Activated naive CD4-positive, alpha-beta T cell treated with anti-CD3 and anti-CD28 coated beads, Interleukin-2, amount 50 U/mL, for 72 hours (primary cell): ENCODE measurements around the gene EMILIN1. TPM values are rescaled to one million over a fixed set of nuclear protein-coding genes. Genes with fewer than 3 reads are reported as not detected.
"Not testable (repeated sequence)": the region's sequence is repeated elsewhere in the genome, so short reads cannot be mapped to it uniquely, and the experiment has no call there.

Source experiments
- ATAC-seq, 2 donors: fragments of 150-1000 bp; cut with Tn5 transposase; 2 replicates each; pipeline ENCODE4 v1.10.0; 2021; ENCODE audit warnings: mild to moderate bottlenecking in 2 of 2, moderate library complexity in 2 of 2
- DNase-seq, 2 donors: peaks; one replicate each; pipeline ENCODE4 v3.0.0; 2021 to 2022; ENCODE audit warnings: low spot score in 2 of 2
- H3K27ac Mint-ChIP-seq, 2 donors: one replicate each; pipeline ENCODE4 v1.8.0; 2022; ENCODE audit warnings: mild to moderate bottlenecking in 2 of 2, mixed read lengths in 2 of 2
- H3K36me3 Mint-ChIP-seq, 2 donors: one replicate each; pipeline ENCODE4 v1.8.0; 2022; ENCODE audit warnings: mixed read lengths in 2 of 2
- H3K9me3 Mint-ChIP-seq, 2 donors: one replicate each; pipeline ENCODE4 v1.8.0; 2022; ENCODE audit warnings: mixed read lengths in 2 of 2
- total RNA-seq, 2 donors: library from RNA; stranded (reverse); gene quantifications; one replicate each; pipeline ENCODE4 v1.2.3, GENCODE V29; 2022

Gene EMILIN1
- total RNA-seq, 2 donors from 2014 or later: 0.52 to 0.78 TPM

- DNase-seq (no peak), ATAC-seq (peak; percentile 30 to 42)
- Mint-ChIP-seq H3K36me3 (peaks cover 29 to 31% of the 10 kb centered on the region in 2 donors), H3K27ac (peak overlapping the region; percentile 71 to 92), H3K9me3 (no peaks in the 10 kb centered on the region)
These were observed 6.2 kb upstream of the EMILIN1 start for GRCh38 chr2:27071990-27072830.

DNA sequence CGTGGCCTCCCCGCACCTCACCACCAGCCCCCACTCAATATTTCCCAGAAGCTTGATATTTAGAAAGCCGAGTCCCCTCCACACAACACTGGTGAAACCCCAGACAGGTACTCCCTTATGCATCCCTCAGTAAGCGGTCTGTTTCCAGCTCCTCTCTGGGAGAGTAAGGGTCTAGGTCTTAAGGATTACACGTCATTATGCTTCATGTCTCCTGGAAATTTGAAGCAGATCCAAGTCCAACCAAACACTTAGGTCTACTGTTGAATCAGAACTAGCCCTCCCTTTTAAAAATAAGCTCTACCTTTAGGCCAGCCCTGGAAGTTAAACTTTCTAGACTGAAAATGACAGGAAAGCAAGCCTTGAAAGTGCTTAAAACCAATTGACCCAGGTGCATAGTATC, 5.5 kb upstream of the EMILIN1 start:
- Mint-ChIP-seq H3K9me3 (no peaks in the 10 kb centered on the region), H3K27ac (peak overlapping the region in 1 of 2 donors; percentile 71), H3K36me3 (peaks cover 29 to 31% of the 10 kb centered on the region in 2 donors)
- ATAC-seq (no peak), DNase-seq (no peak)

GRCh38 chr2:27073782-27074181, 4.6 kb upstream of the EMILIN1 start:
- DNase-seq: no peak
- H3K27ac Mint-ChIP-seq: peak overlapping the region in 1 of 2 donors; percentile 22
- H3K9me3 Mint-ChIP-seq: no peaks in the 10 kb centered on the region
- ATAC-seq: no peak
- H3K36me3 Mint-ChIP-seq: peaks cover 20 to 22% of the 10 kb centered on the region in 2 donors

DNA sequence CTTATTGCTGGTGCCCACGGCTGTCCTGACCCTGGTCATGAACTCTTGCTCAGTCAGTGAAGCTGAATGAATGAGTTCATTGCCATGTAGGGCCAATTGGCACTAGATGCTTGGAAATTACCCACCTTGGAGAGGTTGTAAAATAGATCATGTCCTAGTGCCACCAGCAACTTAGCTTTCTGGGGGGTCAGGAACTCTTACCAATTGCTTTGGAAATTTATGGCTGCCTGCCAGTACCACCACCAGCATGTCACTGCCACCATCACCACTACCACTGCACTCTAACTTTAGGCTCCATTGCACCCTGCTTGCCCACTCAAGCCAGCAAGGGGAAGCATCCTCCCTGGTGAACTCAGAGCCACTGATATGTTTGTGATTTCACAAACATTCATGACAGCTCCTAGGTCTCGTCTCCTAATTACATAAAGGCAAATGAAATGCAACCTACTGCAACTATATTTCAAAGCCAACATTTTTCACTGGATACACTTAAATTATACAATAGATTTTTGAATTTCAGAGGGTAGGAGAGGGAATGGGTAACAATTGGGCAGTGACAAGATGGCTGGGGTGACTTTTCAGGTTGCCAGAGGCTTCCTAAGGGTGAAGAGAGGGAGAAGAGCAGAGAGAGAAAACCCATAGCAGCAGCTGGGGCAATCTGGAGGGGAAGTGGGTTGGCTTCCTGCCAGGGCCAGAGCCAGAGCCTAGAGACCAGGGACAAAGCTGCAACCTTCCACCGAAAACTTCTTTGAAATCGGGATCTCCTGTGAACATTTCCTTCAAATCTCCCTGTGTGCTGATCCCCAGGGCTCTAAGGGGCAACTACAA, 3.5 kb upstream of the EMILIN1 start:
- H3K36me3 Mint-ChIP-seq: peaks cover 8 to 10% of the 10 kb centered on the region in 2 donors
- H3K27ac Mint-ChIP-seq: peak overlapping the region; percentile 7 to 72
- no peak for ATAC-seq
- peak in 1 of 2 donors; percentile 40 for DNase-seq
- H3K9me3 Mint-ChIP-seq: no peaks in the 10 kb centered on the region

- not testable (repeated sequence) for H3K9me3 Mint-ChIP-seq, DNase-seq, ATAC-seq, H3K36me3 Mint-ChIP-seq
- H3K27ac Mint-ChIP-seq: peak overlapping the region; percentile 7 to 72
These were observed 2.9 kb upstream of the EMILIN1 start for GRCh38 chr2:27075566-27075871.

GRCh38 chr2:27076323-27076722, 2.1 kb upstream of the EMILIN1 start:
- no peaks in the 10 kb centered on the region for H3K36me3 Mint-ChIP-seq
- DNase-seq: no peak
- H3K27ac Mint-ChIP-seq: peak overlapping the region; percentile 2 to 10
- no peaks in the 10 kb centered on the region for H3K9me3 Mint-ChIP-seq
- no peak for ATAC-seq

DNA sequence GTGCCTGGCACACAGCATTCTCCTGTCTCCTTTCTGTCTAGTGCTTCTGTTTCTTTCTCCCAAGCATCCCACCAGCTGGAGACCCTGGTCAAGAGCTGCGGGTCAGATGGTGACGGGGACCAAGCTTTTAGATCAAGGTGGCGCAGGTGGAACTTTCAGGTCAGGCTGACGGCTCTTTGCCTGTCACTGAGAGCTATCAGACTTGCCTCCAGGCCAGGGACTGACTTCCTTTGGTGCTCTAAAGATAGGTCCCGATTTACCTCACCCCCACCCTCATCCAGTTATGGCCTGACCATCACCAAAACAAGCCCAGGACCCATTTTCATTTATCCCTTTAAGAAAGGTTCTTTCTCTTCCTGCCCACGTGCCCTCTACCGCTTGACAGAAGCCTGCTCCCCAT, 1.2 kb upstream of the EMILIN1 start:
- Mint-ChIP-seq H3K27ac (peak overlapping the region in 1 of 2 donors; percentile 64), H3K36me3 (no peaks in the 10 kb centered on the region), H3K9me3 (no peaks in the 10 kb centered on the region)
- ATAC-seq (no peak), DNase-seq (no peak)

GRCh38 chr2:27079233-27080139, 1.1 kb downstream of the EMILIN1 start:
- ATAC-seq: no peak
- DNase-seq: no peak
- Mint-ChIP-seq H3K27ac (peak overlapping the region in 1 of 2 donors; percentile 86), H3K9me3 (no peaks in the 10 kb centered on the region), H3K36me3 (no peaks in the 10 kb centered on the region)

GRCh38 chr2:27080140-27080469, 1.7 kb downstream of the EMILIN1 start:
- Mint-ChIP-seq H3K36me3 (no peaks in the 10 kb centered on the region), H3K9me3 (no peaks in the 10 kb centered on the region), H3K27ac (peak overlapping the region; percentile 40 to 86)
- no peak for DNase-seq
- ATAC-seq: no peak

- Mint-ChIP-seq H3K36me3 (no peaks in the 10 kb centered on the region), H3K27ac (peak overlapping the region; percentile 86 to 94), H3K9me3 (no peaks in the 10 kb centered on the region)
- no peak for ATAC-seq
- no peak for DNase-seq
These were observed 2.2 kb downstream of the EMILIN1 start for GRCh38 chr2:27080603-27080936.

DNA sequence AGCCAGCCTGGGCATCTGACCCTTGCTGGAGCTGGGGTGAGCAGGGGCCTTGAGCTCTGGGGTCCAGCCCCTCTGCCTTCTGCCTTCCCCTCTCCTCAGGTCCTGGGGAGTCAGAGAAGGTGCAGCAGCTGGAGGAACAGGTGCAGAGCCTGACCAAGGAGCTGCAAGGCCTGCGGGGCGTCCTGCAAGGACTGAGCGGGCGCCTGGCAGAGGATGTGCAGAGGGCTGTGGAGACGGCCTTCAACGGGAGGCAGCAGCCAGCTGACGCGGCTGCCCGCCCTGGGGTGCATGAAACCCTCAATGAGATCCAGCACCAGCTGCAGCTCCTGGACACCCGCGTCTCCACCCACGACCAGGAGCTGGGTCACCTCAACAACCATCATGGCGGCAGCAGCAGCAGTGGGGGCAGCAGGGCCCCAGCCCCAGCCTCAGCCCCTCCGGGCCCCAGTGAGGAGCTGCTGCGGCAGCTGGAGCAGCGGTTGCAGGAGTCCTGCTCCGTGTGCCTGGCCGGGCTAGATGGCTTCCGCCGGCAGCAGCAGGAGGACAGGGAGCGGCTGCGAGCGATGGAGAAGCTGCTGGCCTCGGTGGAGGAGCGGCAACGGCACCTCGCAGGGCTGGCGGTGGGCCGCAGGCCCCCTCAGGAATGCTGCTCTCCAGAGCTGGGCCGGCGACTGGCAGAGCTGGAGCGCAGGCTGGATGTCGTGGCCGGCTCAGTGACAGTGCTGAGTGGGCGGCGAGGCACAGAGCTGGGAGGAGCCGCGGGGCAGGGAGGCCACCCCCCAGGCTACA, 3.8 kb downstream of the EMILIN1 start:
- Mint-ChIP-seq H3K36me3 (no peaks in the 10 kb centered on the region), H3K27ac (peak overlapping the region; percentile 86 to 94), H3K9me3 (no peaks in the 10 kb centered on the region)
- DNase-seq (no peak), ATAC-seq (no peak)

- ATAC-seq (no peak), DNase-seq (no peak)
- no peaks in the 10 kb centered on the region for H3K9me3 Mint-ChIP-seq
- H3K27ac Mint-ChIP-seq: no peak overlapping the region
- no peaks in the 10 kb centered on the region for H3K36me3 Mint-ChIP-seq
These were observed 4.5 kb downstream of the EMILIN1 start for GRCh38 chr2:27082773-27083409.

- H3K9me3 Mint-ChIP-seq: no peaks in the 10 kb centered on the region
- no peak overlapping the region for H3K27ac Mint-ChIP-seq
- no peak for ATAC-seq
- no peaks in the 10 kb centered on the region for H3K36me3 Mint-ChIP-seq
- no peak for DNase-seq
These were observed 5.2 kb downstream of the EMILIN1 start for GRCh38 chr2:27083410-27084296.

DNA sequence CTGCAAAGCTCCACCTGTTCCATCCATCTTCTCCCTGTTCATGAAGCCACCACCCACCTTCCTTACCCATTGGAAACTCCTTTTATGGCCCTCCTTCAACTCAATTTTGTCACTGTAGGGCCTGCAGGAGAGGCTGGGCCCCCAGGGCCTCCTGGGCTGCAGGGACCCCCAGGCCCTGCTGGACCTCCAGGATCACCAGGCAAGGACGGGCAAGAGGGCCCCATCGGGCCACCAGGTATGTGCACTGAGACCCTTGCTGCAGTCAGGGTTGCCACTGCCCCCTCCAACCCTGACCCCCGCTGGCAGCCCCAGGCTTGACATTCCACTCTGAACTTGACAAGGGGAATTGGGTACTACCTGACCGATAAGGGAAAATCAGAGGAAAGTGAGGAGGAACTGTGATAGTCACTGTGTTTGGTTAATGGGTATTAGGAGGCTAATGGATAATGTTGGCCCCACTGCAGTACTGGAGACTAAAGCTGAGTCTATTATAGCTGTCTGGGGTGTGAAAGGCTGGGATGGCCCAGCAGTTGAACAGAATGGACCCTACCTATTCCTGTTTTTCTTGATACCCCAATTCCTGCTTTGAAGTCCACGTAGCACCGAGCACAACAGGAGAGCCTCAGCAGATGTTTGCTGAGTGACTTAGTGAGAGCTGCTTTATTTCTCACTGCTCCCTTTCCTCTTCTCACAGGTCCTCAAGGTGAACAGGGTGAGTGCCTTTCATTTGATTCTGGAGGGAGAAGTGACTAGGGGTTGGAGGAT, 6.1 kb downstream of the EMILIN1 start:
- Mint-ChIP-seq H3K36me3 (no peaks in the 10 kb centered on the region), H3K27ac (no peak overlapping the region), H3K9me3 (no peaks in the 10 kb centered on the region)
- DNase-seq: no peak
- no peak for ATAC-seq
